CD4-positive, alpha-beta memory T cell (primary cell): ENCODE measurements around the gene OR4K14. TPM values are rescaled to one million over a fixed set of nuclear protein-coding genes. Genes with fewer than 3 reads are reported as not detected.

Experiments used
- polyA plus RNA-seq, 2 donors: library from polyadenylated mRNA; unstranded; fragments of 300-500 nt; fragmentation: Illumina TruSeq; gene quantifications; one replicate each; pipeline ENCODE4 v1.2.3, GENCODE V29; 2021
- total RNA-seq, 2 experiments: library from RNA; stranded (reverse); gene quantifications; one replicate each; pipeline ENCODE4 v1.2.3, GENCODE V29; 2021

The OR4K14 gene
- total and polyA plus RNA-seq, 4 experiments from 2014 or later, result not detected

Other genes starting within 250 kb of the OR4K14 start
- not detected for gene OR4M1, start 245.8 kb downstream of the OR4K14 start, total RNA-seq
- gene OR4M1, start 245.8 kb downstream of the OR4K14 start, polyA plus RNA-seq, result not detected
- gene OR4N2, start 215.5 kb downstream of the OR4K14 start, total RNA-seq, result not detected
- gene OR4N2, start 215.5 kb downstream of the OR4K14 start, polyA plus RNA-seq, result not detected
- gene OR4K2, start 144.2 kb downstream of the OR4K14 start, total RNA-seq, result not detected
- gene OR4K2, start 144.2 kb downstream of the OR4K14 start, polyA plus RNA-seq, result not detected
- gene OR4K5, start 98.7 kb downstream of the OR4K14 start, total RNA-seq, result not detected
- gene OR4K5, start 98.7 kb downstream of the OR4K14 start, polyA plus RNA-seq, result not detected
- not detected for gene OR4K1, start 88.4 kb downstream of the OR4K14 start, total RNA-seq
- gene OR4K1, start 88.4 kb downstream of the OR4K14 start, polyA plus RNA-seq, result not detected
- not detected for gene OR4K15, start 43.7 kb downstream of the OR4K14 start, total RNA-seq
- not detected for gene OR4K15, start 43.7 kb downstream of the OR4K14 start, polyA plus RNA-seq
- gene OR4Q2, start 17.1 kb downstream of the OR4K14 start, total RNA-seq, result not detected
- not detected for gene OR4Q2, start 17.1 kb downstream of the OR4K14 start, polyA plus RNA-seq
- gene OR4K13, start 16.7 kb upstream of the OR4K14 start, total RNA-seq, result not detected
- gene OR4K13, start 16.7 kb upstream of the OR4K14 start, polyA plus RNA-seq, result not detected
- gene OR4L1, start 40.7 kb upstream of the OR4K14 start, total RNA-seq, result not detected
- gene OR4L1, start 40.7 kb upstream of the OR4K14 start, polyA plus RNA-seq, result not detected
- gene OR4K17, start 91.4 kb upstream of the OR4K14 start, total RNA-seq, result not detected
- not detected for gene OR4K17, start 91.4 kb upstream of the OR4K14 start, polyA plus RNA-seq
- not detected for gene OR4N5, start 119.5 kb upstream of the OR4K14 start, total RNA-seq
- gene OR4N5, start 119.5 kb upstream of the OR4K14 start, polyA plus RNA-seq, result not detected
- not detected for gene OR11G2, start 171.6 kb upstream of the OR4K14 start, total RNA-seq
- gene OR11G2, start 171.6 kb upstream of the OR4K14 start, polyA plus RNA-seq, result not detected
- gene OR11H6, start 204.4 kb upstream of the OR4K14 start, total RNA-seq, result not detected
- gene OR11H6, start 204.4 kb upstream of the OR4K14 start, polyA plus RNA-seq, result not detected
- not detected for gene OR11H7, start 209.7 kb upstream of the OR4K14 start, total RNA-seq
- gene OR11H7, start 209.7 kb upstream of the OR4K14 start, polyA plus RNA-seq, result not detected
- gene OR11H4, start 220.0 kb upstream of the OR4K14 start, total RNA-seq, result not detected
- not detected for gene OR11H4, start 220.0 kb upstream of the OR4K14 start, polyA plus RNA-seq